ENCODE measurements around the gene GORAB. TPM values are rescaled to one million over a fixed set of nuclear protein-coding genes. Genes with fewer than 3 reads are reported as not detected.

GORAB gene
- total and polyA plus RNA-seq, 9 of the 15 experiments (the other 6 are each of a cell fraction or from before 2014, with no cell fraction given) = 4.4 to 12.9 (median 8.9) TPM

DNA sequence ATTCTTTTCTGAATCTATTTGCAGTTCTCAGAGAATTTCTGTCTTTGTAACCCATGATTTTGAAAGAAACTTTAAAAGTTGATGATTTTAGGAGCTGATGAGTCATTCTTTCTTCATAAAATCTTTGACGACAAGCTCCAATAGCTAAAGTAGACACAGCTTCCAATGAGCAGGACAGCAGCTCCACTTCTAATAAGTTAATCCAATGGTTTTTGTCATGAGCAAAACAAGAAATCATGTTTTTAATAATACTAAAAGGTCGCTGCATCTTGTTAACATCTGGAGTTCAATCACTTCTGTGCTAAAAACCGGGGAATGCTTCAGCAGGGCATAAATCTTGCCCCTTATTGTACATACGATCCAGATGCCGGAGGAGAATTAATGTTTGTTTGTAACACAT lies 48.9 kb upstream of the GORAB start:
- Histone ChIP-seq H3K27ac (ENCODE audit: extremely low read depth, low read depth, low read length) (no peak overlapping the region), H3K36me3 (ENCODE audit: control insufficient read depth, insufficient read depth, low read length) (no peaks in the 10 kb centered on the region), H3K4me3 (no peak overlapping the region), H3K4me1 (replicated peaks in 1 of 2; ENCODE audit: control insufficient read depth in 2 of 2, insufficient read depth in 2 of 2, low read length in 2 of 2) (no peaks in the 10 kb centered on the region), H3K4me2 (ENCODE audit: insufficient read depth, low read length) (no peak overlapping the region), H4K20me1 (replicated peaks; ENCODE audit: control insufficient read depth, insufficient read depth, low read length) (no peaks in the 10 kb centered on the region), H2AFZ (ENCODE audit: low read depth, low read length) (no peak overlapping the region), H3K9ac (ENCODE audit: insufficient read depth in 1 of 2, low read depth in 2 of 2, low read length in 2 of 2) (no peak overlapping the region), H3K27me3 (ENCODE audit: control insufficient read depth in 2 of 2, insufficient read depth in 2 of 2, low read length in 2 of 2) (no peaks in the 10 kb centered on the region), H3K9me1 (ENCODE audit: control insufficient read depth, insufficient read depth, low read length) (no peaks in the 10 kb centered on the region), H3K9me3 (replicated peaks; ENCODE audit: control insufficient read depth, insufficient read depth, low read depth, low read length) (0 out of 2 replicates have a peak, but pooled peaks cover 3% of the 10 kb centered on the region), H3K79me2 (ENCODE audit: control insufficient read depth, insufficient read depth, low read length) (no peaks in the 10 kb centered on the region)
- in situ Hi-C loops (cut with MboI) = no loop called here
- no TSS peak for BruUV-seq (replicated peaks)
- DNase-seq (ENCODE audit: extremely low read depth in 1 of 4, low spot score in 3 of 4) (no peak), ATAC-seq (no peak), FAIRE-seq (no peak)
- ChIA-PET CTCF (ENCODE audit: low intra/inter-chr PET ratio) (no interaction called here), POLR2A (no interaction called here)
- TF ChIP-seq YBX1 (IDR thresholded peaks at IDR 0.05) = no peak
- no peak for TF ChIP-seq SP2 (IDR thresholded peaks at IDR 0.05; ENCODE audit: extremely low read depth, low read depth, low read length, poor library complexity, severe bottlenecking)
- TF ChIP-seq ZNF780A (CRISPR knock-in tag; IDR thresholded peaks at IDR 0.05) = no peak
- no peak for TF ChIP-seq GTF2E2 (tag; IDR thresholded peaks at IDR 0.05)
- TF ChIP-seq NRF1 (conservative IDR thresholded peaks at IDR 0.05 in 1 of 2, IDR thresholded peaks at IDR 0.05 in 1 of 2) = no peak
- no peak for TF ChIP-seq FOS (IDR thresholded peaks at IDR 0.05; ENCODE audit: extremely low read depth, insufficient read length)
- 1% methylated on average over 5 of the region's 5 CpGs for WGBS (ENCODE audit: insufficient coverage, low coverage, missing lambda C conversion rate)
- intact Hi-C loops (cut with micrococcal nuclease) = no loop called here

DNA sequence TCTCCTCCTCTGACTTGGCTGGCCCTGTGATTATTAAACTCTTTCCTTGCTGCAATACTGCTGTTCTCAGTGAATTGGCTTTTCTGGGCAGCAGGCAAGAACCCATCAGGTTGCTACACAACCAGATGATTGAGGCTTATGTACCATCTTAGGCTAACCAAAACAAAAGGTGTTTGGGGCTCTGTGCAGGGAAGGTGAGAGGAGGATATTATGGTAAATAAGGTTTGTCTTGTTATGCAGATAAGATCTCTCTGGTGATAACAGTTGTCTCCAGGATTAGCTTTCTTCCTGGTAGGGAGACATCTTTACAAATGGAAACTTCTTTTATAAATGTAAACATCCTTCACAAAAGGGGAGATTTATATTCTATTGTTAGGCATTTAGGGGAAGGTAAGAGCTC lies 44.5 kb upstream of the GORAB start:
- no peak overlapping the region for H3K9ac ChIP-seq (ENCODE audit: insufficient read depth in 1 of 2, low read depth in 2 of 2, low read length in 2 of 2)
- H4K20me1 ChIP-seq (replicated peaks; ENCODE audit: control insufficient read depth, insufficient read depth, low read length) = no peaks in the 10 kb centered on the region
- intact Hi-C loops (cut with micrococcal nuclease) = no loop called here
- H3K27me3 ChIP-seq (ENCODE audit: control insufficient read depth in 2 of 2, insufficient read depth in 2 of 2, low read length in 2 of 2) = no peaks in the 10 kb centered on the region
- no peak overlapping the region for H2AFZ ChIP-seq (ENCODE audit: low read depth, low read length)
- H3K79me2 ChIP-seq (ENCODE audit: control insufficient read depth, insufficient read depth, low read length) = no peaks in the 10 kb centered on the region
- FAIRE-seq (no peak), DNase-seq (ENCODE audit: extremely low read depth in 1 of 4, low spot score in 3 of 4) (no peak), ATAC-seq (no peak)
- ChIA-PET CTCF (ENCODE audit: low intra/inter-chr PET ratio) (no interaction called here), POLR2A (no interaction called here)
- H3K4me3 ChIP-seq = no peak overlapping the region
- no TSS peak for BruUV-seq (replicated peaks)
- no peaks in the 10 kb centered on the region for H3K4me1 ChIP-seq (replicated peaks in 1 of 2; ENCODE audit: control insufficient read depth in 2 of 2, insufficient read depth in 2 of 2, low read length in 2 of 2)
- in situ Hi-C loops (cut with MboI) = no loop called here
- no peak overlapping the region for H3K27ac ChIP-seq (ENCODE audit: extremely low read depth, low read depth, low read length)
- no peaks in the 10 kb centered on the region for H3K9me3 ChIP-seq (replicated peaks; ENCODE audit: control insufficient read depth, insufficient read depth, low read depth, low read length)
- H3K36me3 ChIP-seq (ENCODE audit: control insufficient read depth, insufficient read depth, low read length) = no peaks in the 10 kb centered on the region
- no peaks in the 10 kb centered on the region for H3K9me1 ChIP-seq (ENCODE audit: control insufficient read depth, insufficient read depth, low read length)
- H3K4me2 ChIP-seq (ENCODE audit: insufficient read depth, low read length) = no peak overlapping the region
- TF ChIP-seq ZNF384 (IDR thresholded peaks at IDR 0.05; ENCODE audit: low read depth, low read length) = no peak
- no peak for TF ChIP-seq WHSC1 (IDR thresholded peaks at IDR 0.05; ENCODE audit: low read length)

All from K562 (cell line).